GM21360 (cell line): Measurements from ENCODE around the gene WDTC1.

Experiments
- ATAC-seq: cut with Tn5 transposase; IDR thresholded peaks from one replicate; pipeline ENCODE4 v1.9.1; 2021; ENCODE audit warnings: mild to moderate bottlenecking, moderate library complexity; ENCODE audit not compliant: unreplicated experiment

WDTC1 gene

DNA sequence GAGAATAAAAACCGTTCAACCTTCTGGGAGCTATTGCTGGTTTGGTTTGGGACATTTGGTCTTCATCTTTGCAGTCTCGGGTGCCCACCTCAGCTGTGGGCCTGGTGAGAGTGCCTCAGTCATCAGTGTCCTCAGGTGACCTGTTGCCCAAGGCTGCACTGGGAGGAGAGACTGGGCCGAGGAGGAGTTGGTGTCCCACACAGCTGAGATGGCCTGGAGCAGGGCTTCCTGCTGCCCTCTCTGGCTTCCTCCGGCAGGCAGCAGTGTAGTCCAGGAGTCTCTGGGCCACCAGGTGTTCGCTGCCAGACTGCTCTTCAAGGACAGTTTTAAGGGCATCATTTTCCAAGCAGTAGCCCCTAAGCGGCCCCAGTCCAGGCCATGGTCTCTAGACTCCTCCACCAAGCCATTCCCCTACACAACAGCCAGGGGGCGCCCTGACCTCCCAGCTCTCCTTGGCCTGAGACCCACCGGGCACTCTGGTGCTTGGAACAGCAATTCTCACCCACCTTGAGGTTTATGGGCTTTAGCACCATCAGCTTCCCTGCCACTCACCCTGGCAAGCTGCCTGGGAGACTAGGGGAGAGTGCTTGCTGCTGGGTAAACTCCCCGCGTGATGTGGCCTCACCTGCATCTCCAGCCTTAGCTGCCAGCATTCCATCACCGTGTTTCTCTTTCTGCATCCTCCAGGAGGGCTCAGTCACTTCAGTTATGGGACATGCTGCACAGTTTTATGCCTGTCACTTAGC is 98.3 kb downstream of the WDTC1 start:
- no peak for ATAC-seq

DNA sequence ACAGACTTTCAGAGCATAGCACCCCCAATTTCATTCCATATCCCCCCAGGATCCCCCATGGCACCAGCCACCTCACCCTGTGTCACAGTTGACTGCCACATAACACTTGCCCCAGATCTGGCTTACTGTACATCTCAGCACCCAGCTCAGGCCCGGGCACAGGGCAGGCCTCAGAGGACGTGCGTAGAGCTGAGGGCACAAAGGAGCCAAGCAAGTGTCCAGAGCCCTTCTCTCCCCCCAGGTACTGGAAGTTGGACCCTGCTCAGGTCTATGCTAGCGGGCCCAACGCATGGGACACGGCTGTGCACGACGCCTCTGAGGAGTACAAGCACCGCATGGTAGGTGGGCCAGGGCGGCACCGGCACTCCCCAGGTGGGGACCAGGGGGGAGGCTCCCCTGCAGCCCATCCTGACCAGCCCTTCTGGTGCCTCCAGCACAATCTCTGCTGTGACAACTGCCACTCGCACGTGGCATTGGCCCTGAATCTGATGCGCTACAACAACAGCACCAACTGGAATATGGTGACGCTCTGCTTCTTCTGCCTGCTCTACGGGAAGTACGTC is 99.4 kb downstream of the WDTC1 start:
- ATAC-seq, result no peak

DNA sequence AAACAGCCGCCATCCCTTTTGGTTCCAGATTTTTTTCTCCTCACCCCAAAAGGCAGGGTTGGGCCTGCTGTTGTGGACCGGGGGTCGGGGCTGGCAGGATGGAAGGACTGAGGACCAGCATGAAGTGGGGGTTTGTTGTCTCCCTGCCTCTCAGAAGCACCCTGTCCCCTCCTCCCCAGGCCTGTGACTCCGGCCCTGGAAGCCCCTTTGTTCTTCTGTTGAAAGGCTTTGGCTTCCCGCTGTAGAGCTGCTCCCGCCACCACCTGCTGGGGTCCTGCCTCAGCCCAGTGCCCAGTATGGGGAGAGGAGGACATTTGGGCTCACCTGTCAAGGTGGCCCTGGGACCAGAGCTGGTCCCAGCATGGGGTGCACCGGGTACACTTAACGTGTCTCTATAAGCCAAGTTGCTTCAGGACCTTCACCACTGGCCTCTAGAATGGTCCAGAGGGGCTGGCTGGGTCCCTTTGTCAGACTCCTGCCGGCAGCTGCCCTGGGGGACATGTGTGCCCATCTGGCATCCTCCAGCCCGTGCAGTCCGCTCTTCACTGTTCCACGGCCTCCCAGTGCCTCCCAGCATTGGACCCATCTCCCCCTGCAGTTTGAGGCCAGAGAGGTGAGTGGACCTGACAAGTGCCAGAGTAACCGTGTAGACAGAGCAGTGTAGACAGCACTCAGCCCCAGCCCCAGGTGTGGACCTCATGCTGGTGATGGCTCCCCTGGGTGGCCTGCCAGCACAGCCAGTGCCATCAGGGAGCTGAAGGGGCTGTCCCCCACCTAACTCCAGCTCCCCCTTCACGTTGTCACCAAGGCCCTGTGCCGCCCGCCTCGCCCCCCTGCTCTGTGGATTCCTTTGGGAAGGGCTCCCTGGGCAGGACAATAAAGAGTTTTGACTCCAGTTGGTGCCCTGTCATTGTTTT is 101.3 kb downstream of the WDTC1 start:
- no peak for ATAC-seq

DNA sequence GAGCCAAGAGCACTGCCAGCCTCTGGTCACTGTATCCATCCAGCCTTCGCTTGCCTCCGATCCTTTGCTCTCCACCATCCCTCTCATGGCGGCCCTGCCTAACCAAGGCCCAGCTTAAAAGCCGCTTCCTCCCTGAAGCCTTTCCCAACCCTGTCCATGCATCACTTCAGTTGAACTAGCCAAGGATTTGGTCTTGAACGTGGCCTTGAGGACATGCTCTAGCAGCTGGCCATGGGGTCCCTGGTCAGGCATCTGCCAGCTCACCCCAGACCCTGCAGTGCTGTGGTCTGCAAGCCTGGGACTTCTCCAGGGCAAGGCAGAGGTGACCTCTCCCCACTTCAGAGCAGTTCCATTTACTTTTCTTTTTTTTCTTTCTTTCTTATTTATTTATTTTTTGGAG is 102.3 kb downstream of the WDTC1 start:
- ATAC-seq, result no peak

DNA sequence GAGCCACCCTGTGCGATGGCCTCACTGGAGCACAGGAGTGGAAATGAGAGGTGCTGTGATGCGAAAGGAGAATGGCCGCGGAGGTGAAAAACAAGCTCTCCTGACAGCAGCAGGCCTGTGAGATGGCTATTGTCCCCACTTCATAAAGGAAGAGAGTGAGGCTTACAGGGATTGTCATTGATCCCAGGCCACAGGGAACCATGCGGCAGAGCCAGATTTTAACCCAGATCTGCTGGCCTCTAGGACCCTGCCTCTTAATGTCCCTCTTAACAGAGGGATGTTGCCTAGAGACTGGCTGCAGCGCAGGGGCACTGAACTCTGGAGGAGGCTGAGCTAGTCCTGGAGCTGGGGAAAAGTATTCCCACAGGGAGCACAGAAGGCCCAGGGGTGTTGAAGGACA is 104.3 kb downstream of the WDTC1 start:
- ATAC-seq, result no peak

DNA sequence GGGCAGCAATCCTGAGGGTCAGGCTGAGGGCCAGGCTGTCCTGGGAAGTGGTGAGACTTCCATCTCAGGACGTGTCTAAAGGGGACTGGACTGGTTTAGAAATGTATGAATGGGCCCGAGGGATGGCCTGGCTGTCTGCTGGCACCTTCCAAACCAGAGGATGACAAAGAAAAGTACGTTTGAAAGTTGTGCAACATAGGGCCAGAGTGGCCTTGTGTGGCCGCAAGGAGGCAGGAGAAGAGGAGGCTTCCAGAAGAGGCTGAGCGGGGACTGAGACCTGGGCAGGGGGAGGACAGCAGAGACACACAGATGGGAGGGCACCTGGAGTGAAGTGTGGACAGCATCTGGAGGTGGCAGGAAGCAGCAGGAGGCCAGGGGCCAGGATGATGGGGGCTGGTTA is 104.8 kb downstream of the WDTC1 start:
- no peak for ATAC-seq

DNA sequence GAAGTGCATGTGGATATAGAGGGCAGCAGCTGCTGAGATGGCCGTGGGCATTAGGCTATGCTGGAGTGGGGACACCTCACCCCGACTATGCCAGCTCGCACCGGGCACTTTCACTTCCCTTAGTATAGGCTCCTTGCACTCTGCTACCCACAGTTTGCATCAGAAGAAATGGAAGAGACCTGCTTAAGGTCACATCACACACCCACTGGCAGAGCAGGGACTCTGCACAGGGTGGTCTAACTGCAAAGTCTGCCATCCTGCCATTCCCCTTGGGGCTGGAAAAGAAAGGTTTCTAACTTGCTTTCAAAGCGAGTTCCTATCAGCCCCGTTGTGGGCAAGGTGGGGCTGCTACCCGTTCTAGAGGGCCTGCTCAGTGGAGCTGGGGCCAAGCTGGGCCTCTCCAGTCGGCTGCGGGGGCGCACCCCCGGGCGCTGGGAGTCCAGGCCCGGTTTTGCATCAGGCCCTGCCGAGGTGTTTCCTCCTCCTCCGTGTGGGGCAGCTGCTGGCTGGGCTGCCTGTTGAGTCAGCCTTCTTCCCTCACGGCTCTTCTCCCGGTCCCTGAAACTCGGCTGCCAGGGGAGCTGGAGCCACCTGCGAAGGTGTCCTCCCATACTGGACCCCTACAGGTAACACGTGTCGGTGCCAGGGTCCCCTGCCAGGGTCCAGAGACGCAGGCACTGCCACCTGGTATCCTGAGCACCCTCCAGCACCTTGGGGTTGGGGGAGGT is 107.3 kb downstream of the WDTC1 start, which contains the start of gene SYTL1:
Gene SYTL1 (plus strand): TSS at position 498 of the 728 bp plus-strand sequence. CDS start 3,313 bp downstream, outside the sequence.
- no peak for ATAC-seq

DNA sequence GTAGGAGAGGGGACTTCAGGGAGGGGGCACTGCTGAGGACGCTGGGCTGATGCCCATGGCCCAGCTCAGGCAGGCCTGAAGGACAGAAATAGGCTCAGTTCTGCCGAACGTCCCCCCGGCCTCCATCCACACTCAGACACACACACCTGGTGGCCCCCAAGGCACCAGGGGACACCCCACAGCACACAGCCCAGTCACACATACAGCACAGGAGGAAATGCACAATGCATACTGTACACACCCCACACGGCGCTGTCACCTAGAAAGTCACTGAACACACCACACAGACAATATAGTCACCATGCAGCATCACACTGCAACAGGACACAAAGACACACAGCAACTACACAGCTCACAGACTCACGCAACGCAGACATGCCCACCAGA is 108.0 kb downstream of the WDTC1 start:
- ATAC-seq, result no peak

DNA sequence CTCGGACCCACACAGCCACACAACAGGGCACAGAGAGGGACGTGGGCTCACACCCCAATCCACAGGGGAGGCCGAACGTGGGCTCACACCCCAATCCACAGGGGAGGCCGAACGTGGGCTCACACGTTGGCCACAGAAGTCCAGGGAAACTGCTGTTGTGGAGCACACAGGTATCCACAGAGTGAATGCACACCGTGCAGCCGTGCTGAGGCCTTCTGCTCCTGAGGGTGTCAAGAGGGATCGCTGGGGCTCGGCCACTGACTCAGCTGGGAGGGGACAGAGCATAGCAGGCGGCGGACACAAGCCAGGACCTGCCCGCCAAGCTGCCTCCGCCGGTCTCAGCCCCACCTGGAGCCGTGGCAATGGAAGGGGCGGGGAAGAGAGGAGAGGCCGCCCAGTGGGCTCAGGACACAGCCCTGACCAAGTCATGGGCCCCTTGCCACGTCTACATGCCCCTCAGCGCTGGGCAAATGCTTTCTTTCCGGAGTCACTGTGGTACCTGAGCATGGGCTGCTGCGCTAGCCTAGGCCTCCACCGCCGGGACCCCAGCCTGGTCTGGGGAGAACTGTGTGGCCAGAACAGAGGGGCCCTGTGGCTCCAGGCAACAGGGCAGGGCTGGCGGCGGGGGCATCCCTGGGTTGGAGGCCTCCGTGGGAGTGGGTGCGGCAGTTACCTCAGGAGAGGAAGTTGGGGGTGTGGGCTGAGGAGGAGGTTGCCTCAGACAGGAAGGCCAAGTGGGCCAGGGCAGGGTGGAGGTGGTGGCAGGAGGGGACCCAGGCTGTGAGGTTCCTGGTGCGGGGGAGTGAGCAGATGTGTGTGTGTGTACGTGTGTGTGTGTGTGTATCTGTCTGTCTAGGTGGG is 108.6 kb downstream of the WDTC1 start:
- ATAC-seq, result no peak

DNA sequence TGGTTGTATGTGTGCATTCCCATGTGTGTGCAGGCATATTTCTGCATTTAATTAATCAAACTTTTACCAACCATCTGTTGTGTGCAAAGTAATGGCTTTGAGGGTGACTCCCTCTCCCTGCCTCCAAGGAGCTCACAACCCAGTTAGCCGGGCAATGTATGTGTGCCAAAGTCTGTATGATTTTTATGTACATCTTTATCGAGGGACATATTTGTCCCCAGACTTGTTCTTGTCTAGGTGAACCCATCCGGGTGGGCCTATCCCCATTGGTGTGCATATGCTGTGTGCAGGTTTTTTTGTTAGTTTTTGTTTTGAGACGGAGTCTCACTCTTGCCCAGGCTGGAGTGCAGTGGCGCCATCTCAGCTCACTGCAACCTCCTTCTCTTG is 109.2 kb downstream of the WDTC1 start:
- no peak for ATAC-seq

DNA sequence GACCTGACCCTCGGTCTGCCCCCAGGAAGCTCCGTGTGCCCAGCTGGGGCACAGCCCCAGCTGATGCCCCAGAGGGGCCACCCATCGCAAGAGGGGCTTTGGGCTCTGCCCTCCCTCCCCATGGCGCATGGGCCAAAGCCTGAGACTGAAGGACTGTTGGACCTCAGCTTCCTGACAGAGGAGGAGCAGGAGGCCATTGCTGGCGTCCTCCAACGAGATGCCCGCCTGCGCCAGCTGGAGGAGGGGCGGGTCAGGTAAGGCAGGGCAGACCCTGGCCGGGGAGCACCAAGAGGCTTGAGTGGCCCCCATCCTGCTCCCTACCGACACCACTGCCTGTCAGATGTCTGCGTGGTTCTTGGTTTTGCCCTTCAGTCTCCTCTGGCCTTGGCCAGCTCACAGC is 110.8 kb downstream of the WDTC1 start:
- no peak for ATAC-seq

DNA sequence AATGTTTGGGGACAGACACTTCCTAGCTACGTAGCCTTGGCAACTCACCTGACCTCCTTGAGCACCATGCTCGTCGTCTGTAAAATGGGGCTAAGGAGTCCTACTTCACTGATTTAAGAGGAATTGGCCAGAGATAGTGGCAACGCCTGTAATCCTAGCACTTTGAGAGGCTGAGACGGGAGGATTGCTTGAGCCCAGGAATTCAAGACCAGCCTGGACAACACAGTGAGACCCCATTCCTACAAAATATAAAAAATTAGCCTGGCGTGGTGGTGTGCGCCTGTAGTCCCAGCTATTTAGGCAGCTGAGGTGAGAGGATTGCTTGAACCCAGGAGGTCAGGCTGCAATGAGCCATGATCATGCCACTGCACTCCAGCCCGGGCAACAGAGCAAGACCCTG is 111.9 kb downstream of the WDTC1 start:
- ATAC-seq, result no peak

DNA sequence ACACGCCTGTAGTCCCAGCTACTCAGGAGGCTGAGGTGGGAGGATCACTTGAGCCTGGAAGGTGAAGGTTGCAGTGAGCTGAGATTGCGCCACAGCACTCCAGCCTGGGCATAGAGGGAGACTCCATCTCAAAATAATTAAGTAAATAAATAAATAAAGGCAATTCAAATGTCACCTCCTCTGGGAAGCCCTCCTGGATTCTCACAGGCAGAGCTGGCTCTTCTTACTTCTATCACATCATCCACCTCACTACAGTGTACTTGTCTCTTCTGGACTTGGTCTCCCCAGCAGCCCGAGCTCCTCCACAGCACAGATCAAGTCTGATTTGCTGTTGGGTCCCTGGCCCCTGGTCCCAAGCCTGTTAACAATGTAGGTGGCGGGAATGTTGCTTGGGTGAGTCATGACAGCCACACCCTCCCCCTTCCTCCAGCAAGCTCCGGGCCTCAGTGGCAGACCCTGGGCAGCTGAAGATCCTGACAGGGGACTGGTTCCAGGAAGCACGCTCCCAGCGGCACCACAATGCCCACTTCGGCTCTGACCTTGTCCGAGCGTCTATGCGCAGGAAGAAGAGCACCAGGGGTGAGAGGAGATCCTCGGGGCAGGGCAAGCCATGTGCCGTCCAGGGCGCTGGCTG is 112.7 kb downstream of the WDTC1 start:
- no peak for ATAC-seq

DNA sequence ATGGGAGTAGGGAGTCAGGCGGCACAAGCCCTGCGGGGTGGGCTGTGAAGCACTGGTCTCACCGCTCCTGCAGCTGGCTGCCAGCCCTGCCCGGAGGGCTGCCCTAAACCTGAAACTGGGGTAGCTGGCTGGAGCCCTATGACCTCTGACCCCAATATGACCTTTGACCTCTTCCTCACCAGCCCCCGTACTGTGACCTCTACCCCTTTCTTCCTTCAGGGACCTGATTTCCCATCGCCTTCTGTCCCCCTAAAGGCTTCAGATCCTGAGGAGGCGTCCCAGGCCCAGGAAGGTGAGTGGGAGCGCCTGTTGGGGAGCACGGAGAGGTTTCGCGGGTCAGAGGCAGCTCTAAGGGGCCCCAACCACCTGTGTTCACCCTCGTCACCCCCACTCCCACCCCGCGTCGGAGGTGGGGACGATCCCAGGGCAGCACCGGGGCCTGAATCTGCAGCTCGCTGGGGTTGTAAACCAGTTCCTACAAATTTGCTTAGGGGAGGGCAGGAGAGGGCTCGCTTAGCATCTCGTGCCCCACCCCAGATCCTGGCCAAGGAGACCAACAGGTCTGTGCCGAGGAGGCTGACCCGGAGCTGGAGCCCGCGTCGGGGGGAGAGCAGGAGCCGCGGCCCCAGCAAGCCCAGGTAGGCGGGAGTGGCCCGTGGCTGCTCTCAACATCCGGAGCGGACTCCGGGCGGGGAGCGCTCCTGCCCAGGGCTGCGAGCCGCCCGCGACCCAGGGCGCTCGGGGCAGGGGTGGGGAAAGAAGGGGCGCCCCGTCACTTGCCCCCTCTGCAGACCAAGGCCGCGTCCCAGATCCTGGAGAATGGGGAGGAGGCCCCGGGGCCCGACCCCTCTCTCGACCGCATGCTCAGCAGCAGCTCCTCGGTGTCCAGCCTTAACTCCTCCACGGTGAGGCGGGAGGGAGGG is 114.7 kb downstream of the WDTC1 start:
- no peak for ATAC-seq

DNA sequence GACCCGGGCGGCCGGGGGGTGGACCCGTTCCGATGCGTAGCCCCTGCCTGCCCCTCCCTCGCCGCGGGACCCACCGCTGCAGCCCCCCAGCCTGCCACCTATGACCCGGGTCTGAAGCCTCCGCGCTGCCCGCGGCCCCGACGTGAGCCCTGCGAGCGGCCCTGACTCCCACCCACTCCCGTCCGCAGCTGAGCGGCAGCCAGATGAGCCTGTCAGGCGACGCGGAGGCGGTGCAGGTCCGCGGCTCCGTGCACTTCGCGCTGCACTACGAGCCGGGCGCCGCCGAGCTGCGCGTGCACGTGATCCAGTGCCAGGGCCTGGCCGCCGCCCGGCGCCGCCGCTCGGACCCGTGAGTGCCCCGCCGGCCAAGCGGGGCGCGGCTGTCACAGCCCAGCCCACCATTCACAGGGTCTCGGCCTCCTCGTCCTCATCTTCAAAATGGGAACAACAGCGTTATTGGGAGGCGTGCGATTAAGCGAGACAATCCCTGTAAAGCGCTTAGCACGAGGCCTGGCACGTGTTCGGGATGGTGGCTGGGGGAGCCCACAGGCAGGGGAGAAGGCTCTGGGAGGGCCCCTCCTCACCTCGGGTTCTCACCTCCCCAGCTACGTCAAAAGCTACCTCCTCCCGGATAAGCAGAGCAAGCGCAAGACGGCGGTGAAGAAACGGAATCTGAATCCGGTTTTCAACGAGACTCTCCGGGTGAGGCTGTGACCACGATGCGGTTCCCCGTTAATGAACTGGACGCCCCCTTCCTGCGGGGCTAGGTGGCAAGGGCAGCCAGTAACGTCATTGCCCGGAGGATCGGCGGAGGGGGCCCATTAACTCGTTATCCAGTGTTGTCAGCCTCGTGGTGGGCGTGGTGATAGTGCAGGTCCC is 115.6 kb downstream of the WDTC1 start:
- no peak for ATAC-seq

DNA sequence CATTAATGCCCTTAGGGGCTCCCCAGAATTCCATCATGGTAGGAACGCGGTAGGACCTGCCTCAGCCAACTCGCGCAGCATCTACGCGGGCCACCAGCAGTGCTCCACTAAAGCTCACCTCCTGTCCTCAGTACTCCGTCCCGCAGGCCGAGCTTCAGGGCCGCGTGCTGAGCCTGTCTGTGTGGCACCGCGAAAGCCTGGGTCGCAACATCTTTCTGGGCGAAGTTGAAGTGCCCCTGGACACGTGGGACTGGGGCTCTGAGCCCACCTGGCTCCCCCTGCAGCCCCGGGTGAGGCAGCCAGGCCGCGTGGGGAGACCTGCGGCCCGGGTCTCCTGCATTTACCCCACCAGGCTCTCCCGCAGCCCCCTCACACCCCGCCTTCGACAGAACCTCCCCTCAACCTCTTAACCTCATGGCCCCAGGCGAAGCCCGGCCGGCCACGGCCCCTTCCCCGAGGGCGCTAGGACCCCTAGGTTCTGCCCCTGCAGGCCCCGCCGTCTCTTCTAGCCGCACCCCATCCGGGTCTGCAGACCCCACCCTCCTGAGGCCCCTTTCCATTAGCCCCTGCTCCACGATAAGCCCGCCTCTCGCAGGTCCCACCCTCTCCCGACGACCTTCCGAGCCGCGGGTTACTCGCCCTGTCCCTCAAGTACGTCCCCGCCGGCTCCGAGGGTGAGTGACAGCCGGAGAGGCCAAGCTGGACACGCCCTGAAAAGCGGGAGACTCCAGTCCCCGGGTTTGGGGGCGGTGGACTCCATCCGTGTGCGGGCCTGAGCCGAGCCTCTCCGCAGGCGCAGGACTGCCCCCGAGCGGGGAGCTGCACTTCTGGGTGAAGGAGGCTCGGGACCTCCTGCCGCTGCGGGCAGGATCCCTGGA is 116.5 kb downstream of the WDTC1 start:
- ATAC-seq, result no peak
